Astrocyte (in vitro differentiated cells and primary cell): ENCODE data around the gene NME7.

Experiments
- EZH2 ChIP-seq: IDR thresholded peaks from 2 replicates; pipeline ENCODE4 v1.6.1; 2012; ENCODE audit warnings: mild to moderate bottlenecking, low read length, inconsistent platforms; ENCODE audit not compliant: insufficient read depth
- TF ChIP-seq, protein P1 (sequence below): IDR thresholded peaks from 2 replicates; pipeline ENCODE4 v1.5.1; 2011; ENCODE audit warnings: low read depth, mild to moderate bottlenecking, inconsistent platforms, low read length, moderate library complexity; ENCODE audit not compliant: insufficient read depth

DNA sequence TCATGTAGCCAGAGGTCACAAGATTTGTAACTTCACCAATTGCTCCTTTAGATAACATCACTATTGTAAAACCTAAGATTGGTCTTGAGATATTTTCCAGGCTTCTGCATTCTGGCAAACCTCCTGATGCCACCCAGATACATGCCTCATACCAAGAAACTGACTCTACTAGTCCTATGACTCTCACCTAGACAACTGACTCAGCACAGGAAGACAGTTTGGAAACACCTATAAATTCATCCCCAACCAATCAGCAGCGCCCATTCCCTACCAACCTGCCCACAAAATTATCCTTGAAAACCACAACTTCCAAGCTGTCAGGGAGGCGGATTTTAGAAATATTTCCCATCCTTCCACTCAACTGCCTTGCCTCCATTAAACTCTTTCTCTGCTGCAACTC lies 2.6 kb downstream of the NME7 start:
- TF ChIP-seq, protein P1, sequence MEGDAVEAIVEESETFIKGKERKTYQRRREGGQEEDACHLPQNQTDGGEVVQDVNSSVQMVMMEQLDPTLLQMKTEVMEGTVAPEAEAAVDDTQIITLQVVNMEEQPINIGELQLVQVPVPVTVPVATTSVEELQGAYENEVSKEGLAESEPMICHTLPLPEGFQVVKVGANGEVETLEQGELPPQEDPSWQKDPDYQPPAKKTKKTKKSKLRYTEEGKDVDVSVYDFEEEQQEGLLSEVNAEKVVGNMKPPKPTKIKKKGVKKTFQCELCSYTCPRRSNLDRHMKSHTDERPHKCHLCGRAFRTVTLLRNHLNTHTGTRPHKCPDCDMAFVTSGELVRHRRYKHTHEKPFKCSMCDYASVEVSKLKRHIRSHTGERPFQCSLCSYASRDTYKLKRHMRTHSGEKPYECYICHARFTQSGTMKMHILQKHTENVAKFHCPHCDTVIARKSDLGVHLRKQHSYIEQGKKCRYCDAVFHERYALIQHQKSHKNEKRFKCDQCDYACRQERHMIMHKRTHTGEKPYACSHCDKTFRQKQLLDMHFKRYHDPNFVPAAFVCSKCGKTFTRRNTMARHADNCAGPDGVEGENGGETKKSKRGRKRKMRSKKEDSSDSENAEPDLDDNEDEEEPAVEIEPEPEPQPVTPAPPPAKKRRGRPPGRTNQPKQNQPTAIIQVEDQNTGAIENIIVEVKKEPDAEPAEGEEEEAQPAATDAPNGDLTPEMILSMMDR, result no peak
- TF ChIP-seq EZH2, result no peak
